ENCODE results near the gene SALL2.
A peak's percentile ranks its signal among the peaks of the same experiment; 100 is the strongest.

Gene SALL2

DNA sequence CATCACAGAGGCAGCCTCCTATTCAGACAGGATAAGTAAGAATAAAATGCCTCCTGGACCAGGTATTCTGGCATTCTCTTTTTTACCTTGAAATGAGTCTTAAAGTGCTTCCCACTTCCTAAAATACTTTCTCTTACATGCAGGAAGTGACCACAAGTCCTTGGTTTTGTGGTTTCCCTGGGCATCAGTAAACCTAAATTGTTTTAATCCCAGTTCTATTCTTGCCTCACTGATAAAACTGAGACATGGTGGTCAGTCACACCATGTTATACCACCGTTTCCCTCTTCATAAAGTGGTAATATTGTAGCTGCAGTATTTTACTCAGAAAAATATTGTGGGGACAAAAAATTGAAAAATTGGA, 1.2 kb upstream of the SALL2 start:
- DNase-seq (ENCODE audit: low spot score), result no peak

DNA sequence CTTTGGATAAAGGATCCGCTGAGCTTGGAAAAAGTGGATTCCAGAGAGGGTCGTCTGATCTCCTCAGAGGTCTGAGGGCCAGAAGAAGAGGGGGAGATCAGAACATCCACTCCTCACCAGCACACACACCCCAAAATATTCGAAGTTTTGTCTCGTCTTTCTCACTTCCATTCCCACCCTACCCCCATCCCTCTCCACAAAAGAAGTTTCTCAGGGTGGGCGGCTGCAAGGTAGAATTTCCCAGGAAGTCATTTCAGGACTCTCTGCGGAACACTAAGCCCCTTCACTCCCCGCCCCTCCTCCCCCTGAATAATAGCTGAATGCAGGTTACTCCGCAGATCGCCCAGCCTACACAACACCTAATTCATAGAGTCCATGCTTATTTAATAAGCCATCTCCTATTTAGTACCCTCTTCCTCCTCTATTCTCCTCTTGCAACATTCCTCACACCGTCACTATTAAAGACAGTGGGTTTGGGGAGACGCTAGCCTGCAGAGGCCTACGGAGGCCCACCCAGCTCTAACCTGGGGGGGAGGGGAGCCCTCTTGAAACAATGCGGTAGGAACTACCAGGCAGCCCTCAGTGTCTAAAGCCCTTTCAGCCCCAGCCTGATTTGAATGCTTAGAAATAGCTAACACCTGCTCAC, 649 bp upstream of the SALL2 start:
- DNase-seq (ENCODE audit: low spot score), result no peak

DNA sequence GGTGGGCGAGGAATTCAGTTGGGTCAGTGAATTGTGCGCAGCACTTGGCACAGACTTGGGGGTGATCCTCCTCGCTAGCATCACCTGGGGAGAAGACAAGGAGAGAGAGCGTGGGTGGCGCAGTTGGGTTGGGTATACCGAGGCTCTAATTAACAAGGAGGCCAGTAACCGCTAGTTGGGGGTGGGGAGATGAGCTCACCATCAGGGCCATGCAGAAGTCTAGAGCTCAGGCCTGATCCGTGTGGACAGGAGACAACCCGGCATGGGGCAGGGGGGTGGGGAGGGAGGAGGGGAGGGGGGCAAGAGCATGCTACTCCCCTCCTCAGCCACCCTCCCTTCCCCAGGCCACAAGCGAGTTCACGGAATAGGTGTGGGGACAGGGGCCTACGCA, 580 bp downstream of the SALL2 start:
- DNase-seq (ENCODE audit: low spot score), result no peak

DNA sequence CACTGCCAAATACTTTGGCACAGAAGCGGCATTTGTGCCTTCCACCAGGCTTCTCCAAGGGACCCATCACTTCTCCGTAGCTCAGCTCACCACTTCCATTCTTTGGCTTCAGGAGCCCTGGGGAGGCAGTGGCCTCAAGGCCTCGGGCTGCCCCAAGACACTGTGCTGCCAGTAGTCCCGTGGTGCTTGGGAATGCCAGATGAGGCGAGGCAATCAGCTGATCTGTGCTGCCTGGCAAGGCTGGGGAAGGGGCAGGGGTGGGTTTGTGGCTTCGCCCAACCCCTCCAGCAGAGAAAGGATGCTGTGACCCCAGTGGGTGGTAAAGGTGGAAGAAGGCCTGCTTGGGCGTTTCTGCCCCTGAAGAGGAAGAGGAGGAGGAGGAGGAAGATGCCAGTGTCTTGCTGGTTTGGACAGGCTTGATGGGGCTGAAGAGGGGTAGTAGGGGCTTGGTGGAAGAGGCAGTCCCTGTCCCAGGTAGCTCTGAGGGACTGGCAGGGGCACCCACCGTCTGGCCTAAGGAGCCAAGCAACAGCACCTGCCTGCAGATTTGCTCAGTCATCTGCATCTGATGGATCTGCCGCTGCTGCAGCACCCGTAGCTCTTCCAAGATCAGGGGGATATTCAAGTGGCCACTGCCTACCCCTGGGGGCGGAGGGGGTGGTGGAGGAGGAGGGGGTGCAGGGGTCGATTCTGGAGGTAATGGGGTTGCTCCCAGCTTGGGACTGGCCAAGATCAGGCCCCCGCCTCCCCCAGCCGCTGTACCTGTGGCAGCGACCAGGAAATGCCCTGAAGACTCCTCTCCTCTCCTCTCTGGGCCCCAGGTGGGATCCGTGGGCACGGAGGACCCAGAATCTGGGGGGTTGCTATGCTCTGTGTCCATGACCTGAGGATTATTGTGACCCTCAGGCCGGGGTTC, 1.3 kb downstream of the SALL2 start:
- no peak for DNase-seq (ENCODE audit: low spot score)

DNA sequence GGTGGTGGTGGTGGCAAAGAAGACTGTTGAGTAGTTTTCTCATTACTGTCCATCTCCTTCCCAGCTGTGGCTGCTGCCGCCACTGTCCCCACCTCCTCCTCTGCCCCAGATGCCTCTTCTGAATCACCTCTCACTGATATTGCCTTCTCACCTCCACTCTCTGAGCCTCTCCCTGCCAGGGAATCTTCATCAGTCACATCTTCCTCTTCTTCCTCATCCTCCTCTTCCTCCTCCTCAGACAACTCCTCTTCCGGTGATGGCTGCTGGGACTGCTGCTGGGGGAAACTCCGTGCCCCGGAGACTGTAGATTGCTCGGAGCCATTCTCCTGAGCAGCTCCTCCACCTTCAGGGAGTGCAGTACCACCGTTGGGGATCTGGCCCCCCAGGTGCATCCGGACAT, 2.9 kb downstream of the SALL2 start:
- DNase-seq (ENCODE audit: low spot score), result no peak

DNA sequence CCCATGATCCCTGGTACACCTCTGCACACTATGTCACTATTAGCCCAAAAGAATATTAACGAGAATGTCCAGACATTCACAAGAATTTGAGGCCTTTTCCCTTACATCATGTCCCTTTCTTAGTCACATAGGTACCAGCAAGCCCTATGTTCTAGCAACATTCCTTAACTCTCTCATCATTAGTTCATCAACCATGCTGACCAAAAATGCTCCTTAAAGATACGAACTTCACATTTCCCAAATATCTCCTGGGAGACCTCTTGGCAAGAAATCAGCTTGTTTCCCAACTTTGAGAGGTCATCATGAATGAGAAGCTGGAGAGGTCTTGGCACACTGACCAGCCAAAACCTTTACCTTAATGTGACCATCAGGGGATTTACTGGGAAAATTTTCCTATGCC, 4.6 kb downstream of the SALL2 start:
- DNase-seq (ENCODE audit: low spot score), result no peak

DNA sequence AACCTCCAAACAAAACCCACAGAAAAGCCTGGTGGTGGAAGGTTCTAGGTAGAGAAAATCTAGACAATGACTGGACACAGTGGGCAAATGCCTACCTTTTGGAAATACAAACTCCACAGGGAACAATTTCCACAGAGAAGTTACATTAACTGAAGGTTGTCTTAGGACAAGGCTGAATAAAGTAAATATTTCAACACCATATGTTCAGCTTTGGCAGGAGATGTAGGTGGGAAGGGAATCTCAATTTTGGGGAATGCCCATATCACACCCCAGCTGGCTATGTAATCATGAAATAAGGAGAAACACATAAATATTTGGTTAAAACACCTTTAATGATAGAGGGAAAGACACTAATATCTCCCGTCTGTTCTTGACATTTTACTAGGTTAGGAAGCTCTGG, 5.4 kb downstream of the SALL2 start:
- DNase-seq (ENCODE audit: low spot score), result no peak

DNA sequence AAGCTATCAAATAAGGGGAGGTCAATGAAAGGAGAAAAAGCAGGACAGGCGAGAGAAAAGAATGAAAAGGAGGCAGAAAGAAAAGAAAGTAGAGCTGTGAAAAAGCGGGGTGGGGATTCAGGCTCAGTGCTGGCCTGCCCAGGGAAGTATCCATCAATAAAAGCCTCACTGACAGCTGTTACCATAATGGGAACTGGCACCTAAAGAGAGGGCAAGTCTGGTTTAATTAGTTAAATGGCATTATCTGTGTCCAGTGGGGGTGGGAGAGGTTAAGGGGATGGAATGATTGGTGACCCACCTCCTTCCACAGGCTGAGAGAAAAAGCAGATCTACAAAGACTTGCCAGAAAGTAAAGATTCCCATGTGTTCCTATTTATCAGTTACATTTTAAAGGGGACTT, 7.4 kb downstream of the SALL2 start:
- no peak for DNase-seq (ENCODE audit: low spot score)

DNA sequence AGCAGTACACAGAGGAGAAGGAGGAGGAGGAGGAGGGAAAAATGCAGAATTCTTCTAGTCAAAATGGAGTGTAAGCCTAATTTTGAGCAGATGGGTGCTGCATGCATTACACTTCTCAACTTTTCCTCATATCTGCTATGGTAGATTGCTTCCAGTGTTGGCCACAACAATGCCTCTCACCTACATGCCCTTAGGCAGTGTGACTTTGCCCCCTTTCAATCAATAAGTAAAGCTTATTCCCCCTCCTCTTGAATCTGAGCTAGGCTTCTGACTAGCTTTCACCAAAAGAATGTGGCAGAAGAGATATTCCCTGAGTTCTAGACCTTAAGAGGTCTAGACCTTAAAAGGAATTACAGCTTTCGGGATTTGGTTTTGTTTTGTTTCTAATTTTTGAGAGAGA, 11.8 kb downstream of the SALL2 start:
- DNase-seq (ENCODE audit: low spot score), result no peak

DNA sequence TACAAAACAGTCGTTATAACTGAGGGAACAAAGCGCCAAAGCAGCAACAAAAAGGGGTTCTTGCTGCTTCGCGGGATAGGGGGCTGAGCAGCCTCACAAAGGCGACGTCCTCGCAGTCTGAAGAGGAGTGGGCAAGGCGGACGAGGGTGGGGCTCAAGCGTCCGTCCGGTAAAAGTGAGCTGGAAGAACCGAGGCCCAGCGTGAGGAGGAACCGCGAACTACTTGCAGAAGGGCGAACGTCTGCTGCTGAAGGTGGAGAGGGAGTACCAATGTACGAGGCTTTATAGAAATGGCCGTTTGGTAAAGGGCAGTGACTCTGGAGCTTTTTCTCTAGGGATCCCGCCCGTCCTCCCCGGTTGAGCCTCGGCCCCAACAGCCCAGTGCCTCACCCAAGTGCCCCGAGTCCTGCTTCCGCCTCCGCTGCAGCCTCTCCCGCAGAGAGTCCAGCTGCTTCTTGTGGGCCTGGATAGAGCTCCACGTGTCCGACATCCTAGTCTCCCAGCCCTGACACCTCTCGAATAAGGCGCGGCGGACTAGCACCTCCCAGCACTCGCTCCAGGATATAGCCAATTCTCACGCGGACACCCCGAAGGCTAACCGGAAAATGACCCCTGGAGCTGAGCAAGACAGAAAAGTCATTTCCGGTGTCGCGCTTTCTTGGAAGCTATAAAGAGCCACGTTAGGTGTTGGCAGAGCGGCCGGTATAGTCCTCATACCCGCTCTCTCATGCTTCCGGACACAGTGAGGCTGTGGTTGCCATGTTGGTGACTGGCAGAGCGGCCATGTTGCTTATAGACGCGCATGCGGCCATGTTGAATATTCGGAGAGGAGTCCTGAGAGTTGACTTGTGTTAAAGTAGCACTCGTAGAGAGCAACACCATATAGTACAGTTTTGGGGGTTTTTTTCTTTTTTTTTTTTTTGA, 15.2 kb downstream of the SALL2 start, which contains the start of gene METTL3:
METTL3 (minus strand) TSS at position 606 of the 923 bp plus-strand sequence; CDS start at position 489, 117 bp downstream.
- DNase-seq (ENCODE audit: low spot score), result peak; percentile 92

DNA sequence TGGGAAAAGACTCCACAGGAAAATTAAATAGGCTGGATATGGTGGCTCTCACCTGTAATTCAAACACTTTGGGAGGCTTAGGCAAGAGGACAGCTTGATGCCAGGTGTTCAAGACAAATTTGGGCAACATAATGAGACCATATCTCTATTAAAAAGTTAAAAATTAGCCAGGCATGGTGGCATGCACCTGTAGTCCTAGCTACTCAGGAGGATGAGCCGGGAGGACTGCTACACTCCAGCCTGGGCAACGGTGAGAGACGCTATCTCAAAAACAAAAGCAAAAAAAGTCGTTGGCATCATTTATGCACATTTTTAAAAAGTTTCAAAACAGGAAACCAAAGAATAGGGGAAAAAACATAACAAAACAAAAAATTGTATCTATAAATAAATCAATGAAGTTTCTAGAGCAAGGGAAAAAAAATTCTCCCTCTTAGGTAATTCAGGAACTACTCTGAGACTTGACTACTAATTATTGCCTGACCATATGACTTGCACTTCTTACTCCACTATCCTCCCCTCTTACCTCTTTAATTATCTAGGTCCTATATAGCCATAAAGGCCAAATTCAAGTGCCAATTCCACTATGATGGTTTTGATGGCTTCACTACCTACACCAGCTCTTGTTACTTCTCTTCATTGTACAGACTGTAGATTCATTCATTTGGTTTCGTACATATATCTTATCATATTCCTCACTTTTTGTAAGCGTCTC, 16.6 kb downstream of the SALL2 start:
- no peak for DNase-seq (ENCODE audit: low spot score)

DNA sequence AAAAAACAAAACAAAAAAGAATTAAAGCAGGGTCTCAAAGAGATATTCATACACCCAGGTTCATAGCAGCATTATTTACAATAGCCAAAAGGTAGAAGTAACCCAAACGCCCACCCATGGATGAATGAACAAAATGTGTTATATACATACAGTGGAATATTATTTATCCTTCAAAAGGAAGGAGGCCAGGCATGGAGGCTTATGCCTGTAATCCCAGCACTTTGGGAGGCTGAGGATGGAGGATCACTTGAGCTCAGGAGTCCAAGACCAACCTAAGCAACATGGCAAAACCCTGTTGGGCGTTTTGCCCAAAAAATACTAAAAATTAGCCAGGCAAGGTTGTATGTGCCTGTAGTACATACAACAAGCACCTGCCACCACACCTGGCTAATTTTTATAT, 19.6 kb downstream of the SALL2 start:
- DNase-seq (ENCODE audit: low spot score), result no peak

DNA sequence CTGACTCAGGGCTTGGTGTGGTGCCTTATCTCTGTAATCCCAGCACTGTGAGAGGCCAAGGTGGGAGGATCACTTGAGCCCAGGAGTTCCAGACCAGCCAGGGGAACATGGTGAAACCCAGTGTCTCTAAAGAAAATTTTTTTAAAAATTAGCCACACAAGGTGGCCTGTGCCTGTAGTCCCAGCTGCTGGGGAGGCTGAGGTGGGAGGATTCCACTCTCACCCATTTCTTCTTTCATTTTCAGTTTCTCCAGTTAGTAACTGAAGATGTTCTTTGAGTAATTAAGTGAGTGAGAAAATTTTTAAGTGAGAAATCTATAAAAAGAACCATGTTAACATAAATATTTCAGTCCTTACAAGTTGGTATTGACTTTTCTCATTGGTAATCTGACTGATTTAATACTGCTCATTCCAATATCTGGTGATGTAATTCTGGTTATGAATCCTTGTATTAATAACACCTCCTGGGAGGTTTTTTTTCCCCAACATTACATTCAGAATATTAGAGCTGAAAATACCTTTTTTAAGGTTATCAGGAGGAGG, 21.1 kb downstream of the SALL2 start:
- no peak for DNase-seq (ENCODE audit: low spot score)

DNA sequence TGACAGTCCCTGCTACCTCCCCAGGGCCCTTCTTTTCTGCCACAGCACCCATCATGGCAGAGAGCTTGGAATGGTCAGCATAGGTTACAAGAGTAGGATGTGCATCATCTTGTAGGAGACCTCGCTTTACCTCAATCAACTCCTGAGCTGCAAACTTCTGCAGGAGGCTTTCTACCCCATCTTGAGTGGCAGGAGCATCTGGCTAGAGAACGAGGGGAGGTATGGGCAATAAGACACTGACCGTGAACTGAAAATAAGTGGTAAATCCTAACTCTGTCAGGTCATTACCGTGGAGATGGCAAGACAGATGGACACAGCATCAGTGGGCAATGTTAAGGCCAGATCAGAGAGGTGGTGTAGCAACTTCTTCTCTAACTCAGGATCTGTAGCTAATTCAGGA, 22.8 kb downstream of the SALL2 start:
- DNase-seq (ENCODE audit: low spot score), result no peak

DNA sequence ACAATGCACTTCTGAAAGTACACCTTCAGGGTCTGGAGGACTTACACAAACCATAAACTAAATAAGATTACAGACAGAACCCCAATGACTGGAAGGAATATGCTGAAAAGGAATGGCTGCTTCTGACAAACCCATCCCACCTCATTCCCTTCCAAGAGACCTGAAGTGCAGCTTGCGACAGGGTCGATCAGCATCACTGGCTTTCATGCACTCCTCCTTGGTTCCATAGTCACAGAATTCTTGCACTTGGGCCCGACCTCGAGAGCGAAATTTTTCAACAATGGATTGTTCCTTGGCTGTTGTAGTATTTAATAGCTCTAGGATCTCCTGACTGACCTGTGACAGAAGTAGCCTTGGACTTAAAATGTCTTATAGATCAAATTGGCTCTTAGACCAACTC, 24.6 kb downstream of the SALL2 start:
- no peak for DNase-seq (ENCODE audit: low spot score)

DNA sequence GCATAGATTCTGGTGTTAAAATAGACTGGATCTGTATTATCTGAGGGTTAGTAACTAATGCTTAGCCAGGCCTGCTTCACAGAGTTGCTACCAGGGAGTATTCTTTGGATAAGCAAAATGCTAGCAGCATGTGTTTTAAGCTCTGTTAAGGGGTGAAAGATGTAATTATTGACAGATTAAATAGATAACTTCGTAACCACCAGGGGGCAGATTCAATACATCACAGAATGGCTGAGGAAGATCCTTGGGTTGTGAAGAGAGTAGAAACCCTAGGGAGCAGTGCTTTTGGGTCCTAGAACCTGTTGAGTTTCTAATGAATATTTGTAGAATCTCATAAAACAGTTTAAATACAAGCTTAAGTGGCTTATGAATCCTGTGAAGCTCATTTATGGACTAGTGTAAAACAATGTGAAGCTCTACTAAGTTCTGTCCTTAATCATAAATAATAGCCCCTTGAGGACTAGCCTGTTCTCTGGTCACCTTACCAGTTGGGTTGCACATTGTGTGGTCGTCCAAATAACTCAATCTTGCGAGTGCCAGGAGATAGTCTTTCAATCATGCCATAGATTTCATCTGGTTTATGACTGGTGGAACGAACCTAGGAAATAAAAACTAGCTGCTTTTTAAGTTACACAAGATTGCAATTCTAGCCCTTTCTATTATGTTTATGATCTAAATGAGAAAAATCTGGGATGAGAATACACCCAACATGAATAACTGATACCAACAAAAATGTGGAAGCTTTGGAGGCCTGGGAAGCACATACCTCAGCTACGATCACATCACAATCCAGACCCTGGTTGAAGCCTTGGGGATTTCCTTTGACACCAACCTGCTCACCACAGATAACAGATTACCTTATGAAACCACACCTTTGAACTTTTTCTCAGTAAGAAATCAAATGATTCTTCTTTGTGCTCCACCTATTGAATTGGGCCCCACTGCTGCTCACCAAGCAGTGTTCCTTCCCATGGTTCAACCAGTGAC, 27.3 kb downstream of the SALL2 start:
- peak; percentile 36 for DNase-seq (ENCODE audit: low spot score)

DNA sequence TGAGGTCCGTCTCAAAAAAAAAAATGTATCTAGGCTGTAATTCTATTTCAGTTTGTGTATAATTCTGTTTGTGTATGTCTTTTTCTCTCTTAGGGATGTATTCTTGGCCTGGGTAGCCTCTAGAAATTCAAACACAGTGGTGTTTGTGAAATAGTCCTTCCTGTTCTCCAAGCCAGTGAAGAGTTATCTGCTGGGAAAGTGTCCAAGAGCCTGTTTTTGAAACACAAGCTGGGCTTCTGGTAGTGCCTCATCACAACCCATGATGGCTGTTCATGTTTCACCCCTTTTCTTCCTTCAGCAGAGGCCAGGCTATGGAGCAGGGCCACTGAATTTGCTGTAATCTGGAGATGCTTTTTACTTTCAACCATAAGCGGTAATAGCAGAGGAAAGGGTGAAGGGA, 29.7 kb downstream of the SALL2 start:
- DNase-seq (ENCODE audit: low spot score), result no peak

DNA sequence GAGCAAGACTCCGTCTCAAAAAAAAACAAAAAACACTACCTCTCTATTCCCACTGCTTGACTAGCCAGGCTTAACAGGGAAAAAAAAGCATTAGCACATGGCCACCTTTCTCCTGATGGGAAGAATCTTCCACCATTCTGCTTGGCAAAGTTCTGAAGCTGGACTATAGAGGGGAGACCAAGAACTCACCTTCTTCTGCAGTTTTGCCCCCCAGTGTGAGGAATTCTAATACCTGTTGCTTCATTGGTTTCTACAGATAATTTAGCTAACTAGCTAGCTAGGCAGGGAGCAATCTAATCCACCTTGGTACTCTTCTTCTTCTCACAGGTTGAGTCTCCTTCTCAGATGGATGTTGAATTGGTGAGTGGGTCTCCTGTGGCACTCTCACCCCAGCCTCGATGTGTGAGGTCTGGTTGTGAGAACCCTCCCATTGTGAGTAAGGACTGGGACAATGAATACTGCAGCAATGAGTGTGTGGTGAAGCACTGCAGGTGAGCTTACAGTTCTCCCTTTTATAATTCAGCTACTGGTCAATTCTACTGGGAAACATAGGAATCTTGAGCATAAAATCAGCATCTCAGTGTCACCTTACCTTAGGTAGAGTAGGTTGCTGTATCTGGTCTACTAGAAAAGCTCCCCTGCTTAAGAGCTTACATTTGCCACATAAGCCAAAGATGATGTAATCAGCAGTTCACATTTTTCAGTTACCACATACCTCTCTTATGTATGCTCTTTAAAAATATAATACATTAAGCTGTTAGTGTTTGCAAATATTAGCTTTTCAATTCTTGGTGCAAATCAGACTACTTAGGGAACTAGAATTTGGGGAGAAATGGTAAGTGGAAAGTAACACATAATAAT, 31.0 kb downstream of the SALL2 start:
- DNase-seq (ENCODE audit: low spot score), result no peak

DNA sequence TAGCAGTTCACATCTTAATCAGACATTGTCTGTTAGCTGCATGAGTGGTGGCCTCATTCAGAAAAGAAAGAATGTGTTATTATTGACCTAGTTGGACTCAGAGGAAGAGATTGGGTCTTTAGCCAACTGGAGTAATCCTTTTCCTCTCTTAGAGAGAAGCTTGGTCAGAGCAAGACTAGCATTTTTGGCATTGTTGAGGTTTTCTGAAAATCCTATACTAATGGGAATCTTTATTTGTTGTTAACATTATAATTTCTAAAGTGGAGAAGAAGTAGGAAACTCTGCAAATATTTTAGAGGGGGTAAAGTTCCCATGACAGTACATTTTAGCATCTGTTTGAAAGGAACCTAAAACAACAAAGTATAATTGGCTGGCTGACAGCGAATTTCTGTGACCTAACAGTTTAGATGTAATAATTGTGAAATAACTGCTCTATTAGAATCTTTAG, 39.5 kb downstream of the SALL2 start:
- peak; percentile 61 for DNase-seq (ENCODE audit: low spot score)
